Measurements from ENCODE around the gene SNRNP200.
A peak's percentile ranks its signal among the peaks of the same experiment; 100 is the strongest.

The SNRNP200 gene

GRCh38 chr2:96265349-96265839, 40.0 kb downstream of the SNRNP200 start:
- peak overlapping the region; percentile 68 to 97 (median 95) for H3K9ac ChIP-seq (ENCODE audit: low read length in 5 of 5)
- peak overlapping the region; percentile 93 for H3K27ac ChIP-seq (ENCODE audit: low read depth, low read length)
- H3K4me3 ChIP-seq (ENCODE audit: low read depth in 1 of 5, low read length in 5 of 5): peak overlapping the region; percentile 44 to 96 (median 82)
- peaks cover 10 to 54% (median 43%) of the 10 kb centered on the region in 5 donors for H3K4me1 ChIP-seq (ENCODE audit: control insufficient read depth in 5 of 5, insufficient read depth in 5 of 5, low read length in 5 of 5)
- peaks cover 3 to 49% (median 29%) of the 10 kb centered on the region in 5 donors for H3K36me3 ChIP-seq (ENCODE audit: control insufficient read depth in 5 of 5, insufficient read depth in 5 of 5, low read length in 5 of 5)
- no peaks in the 10 kb centered on the region for H3K9me3 ChIP-seq (ENCODE audit: control insufficient read depth in 5 of 5, low read length in 5 of 5)
- no peaks in the 10 kb centered on the region for H3K27me3 ChIP-seq (ENCODE audit: control insufficient read depth in 5 of 5, insufficient read depth in 4 of 5, low read length in 5 of 5)

DNA sequence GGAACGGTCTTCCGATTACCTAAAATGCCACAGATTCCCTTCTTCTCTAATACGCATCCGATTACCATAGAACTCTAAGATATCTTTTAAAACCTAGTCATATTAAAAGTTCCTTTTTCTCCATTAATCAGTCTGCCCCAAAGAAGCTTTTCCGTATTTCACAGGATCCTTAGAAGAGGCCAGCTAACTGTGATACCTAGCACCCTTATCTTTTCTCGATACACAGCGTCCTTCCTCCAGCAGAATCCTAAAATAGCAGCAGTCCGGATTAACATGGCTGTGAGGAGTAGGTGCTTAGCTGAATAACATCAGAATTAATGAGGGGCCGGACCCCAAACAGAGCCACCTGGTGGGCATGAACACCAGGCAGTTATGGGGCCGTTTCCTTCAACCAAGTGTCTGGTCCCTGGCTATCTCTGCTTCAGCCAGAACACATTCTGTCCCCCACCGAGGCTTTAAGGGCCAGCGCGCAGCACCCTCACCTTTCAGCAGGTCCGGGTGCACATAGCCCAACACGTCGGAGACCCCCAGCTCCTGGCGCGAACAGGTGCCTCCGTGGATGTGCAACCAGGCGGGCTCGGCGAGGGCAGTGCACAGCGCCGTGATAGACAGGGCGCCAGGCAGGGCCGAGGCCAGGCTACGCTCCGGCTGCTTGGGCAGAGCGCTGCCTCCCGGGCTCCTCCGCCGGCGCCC, 40.5 kb downstream of the SNRNP200 start:
- Histone ChIP-seq H3K4me3 (ENCODE audit: low read depth in 1 of 5, low read length in 5 of 5) (peak overlapping the region; percentile 70 to 96 (median 82)), H3K36me3 (ENCODE audit: control insufficient read depth in 5 of 5, insufficient read depth in 5 of 5, low read length in 5 of 5) (peaks cover 3 to 44% (median 29%) of the 10 kb centered on the region in 5 donors), H3K27me3 (ENCODE audit: control insufficient read depth in 5 of 5, insufficient read depth in 4 of 5, low read length in 5 of 5) (no peaks in the 10 kb centered on the region), H3K9me3 (ENCODE audit: control insufficient read depth in 5 of 5, low read length in 5 of 5) (no peaks in the 10 kb centered on the region), H3K9ac (ENCODE audit: low read length in 5 of 5) (peak overlapping the region; percentile 68 to 97 (median 95)), H3K27ac (ENCODE audit: low read depth, low read length) (peak overlapping the region; percentile 93), H3K4me1 (ENCODE audit: control insufficient read depth in 5 of 5, insufficient read depth in 5 of 5, low read length in 5 of 5) (peaks cover 13 to 60% (median 49%) of the 10 kb centered on the region in 5 donors)

DNA sequence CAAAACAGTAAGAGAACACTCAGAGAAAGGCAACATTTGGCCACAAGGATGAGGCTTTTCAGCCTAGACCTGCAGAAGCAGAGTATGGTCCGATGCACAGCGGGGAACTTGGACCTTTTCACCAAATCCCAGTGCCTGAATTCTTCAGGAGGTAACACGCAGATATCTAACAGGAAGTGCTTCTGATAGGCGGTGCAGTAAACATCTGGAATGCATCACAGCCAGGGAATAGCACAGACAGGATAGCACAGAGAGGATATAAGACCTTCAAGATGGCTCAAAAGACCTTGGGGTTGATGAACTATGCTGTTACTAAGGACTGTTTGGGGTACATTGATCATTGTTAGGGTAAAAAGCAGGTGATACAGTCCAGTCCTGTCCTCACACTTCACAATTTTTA, 41.3 kb downstream of the SNRNP200 start:
- Histone ChIP-seq H3K9ac (ENCODE audit: low read length in 5 of 5) (peak overlapping the region in 4 of 5 donors; percentile 89 to 97 (median 96)), H3K27ac (ENCODE audit: low read depth, low read length) (peak overlapping the region; percentile 93), H3K9me3 (ENCODE audit: control insufficient read depth in 5 of 5, low read length in 5 of 5) (no peaks in the 10 kb centered on the region), H3K27me3 (ENCODE audit: control insufficient read depth in 5 of 5, insufficient read depth in 4 of 5, low read length in 5 of 5) (no peaks in the 10 kb centered on the region), H3K36me3 (ENCODE audit: control insufficient read depth in 5 of 5, insufficient read depth in 5 of 5, low read length in 5 of 5) (peaks cover 3 to 38% (median 24%) of the 10 kb centered on the region in 5 donors), H3K4me3 (ENCODE audit: low read depth in 1 of 5, low read length in 5 of 5) (peak overlapping the region; percentile 70 to 96 (median 82)), H3K4me1 (ENCODE audit: control insufficient read depth in 5 of 5, insufficient read depth in 5 of 5, low read length in 5 of 5) (peaks cover 19 to 67% (median 56%) of the 10 kb centered on the region in 5 donors)

DNA sequence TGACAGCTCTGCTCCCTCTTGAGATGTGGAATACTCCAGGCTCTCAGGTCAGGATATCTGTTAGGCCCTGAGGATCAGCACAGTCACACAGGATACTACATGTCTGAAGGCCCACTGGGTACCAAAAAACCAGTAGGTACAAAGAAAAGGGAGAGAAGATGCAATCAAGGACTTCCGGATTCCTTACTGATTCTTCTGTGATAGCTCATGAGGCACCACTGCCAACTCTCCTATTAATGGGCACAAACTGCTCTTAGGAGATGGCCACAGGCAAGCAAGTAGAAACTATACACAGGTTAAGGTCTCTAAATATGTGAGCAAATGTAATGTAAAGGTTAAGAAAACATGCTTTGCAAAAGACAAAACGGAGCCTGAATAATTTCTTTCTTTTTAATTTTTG, 43.0 kb downstream of the SNRNP200 start:
- Histone ChIP-seq H3K27ac (ENCODE audit: low read depth, low read length) (no peak overlapping the region), H3K9me3 (ENCODE audit: control insufficient read depth in 5 of 5, low read length in 5 of 5) (no peaks in the 10 kb centered on the region), H3K4me1 (ENCODE audit: control insufficient read depth in 5 of 5, insufficient read depth in 5 of 5, low read length in 5 of 5) (peaks cover 28 to 80% (median 72%) of the 10 kb centered on the region in 5 donors), H3K4me3 (ENCODE audit: low read depth in 1 of 5, low read length in 5 of 5) (no peak overlapping the region), H3K9ac (ENCODE audit: low read length in 5 of 5) (no peak overlapping the region), H3K36me3 (ENCODE audit: control insufficient read depth in 5 of 5, insufficient read depth in 5 of 5, low read length in 5 of 5) (peaks cover 0 to 23% (median 11%) of the 10 kb centered on the region in 5 donors), H3K27me3 (ENCODE audit: control insufficient read depth in 5 of 5, insufficient read depth in 4 of 5, low read length in 5 of 5) (no peaks in the 10 kb centered on the region)

DNA sequence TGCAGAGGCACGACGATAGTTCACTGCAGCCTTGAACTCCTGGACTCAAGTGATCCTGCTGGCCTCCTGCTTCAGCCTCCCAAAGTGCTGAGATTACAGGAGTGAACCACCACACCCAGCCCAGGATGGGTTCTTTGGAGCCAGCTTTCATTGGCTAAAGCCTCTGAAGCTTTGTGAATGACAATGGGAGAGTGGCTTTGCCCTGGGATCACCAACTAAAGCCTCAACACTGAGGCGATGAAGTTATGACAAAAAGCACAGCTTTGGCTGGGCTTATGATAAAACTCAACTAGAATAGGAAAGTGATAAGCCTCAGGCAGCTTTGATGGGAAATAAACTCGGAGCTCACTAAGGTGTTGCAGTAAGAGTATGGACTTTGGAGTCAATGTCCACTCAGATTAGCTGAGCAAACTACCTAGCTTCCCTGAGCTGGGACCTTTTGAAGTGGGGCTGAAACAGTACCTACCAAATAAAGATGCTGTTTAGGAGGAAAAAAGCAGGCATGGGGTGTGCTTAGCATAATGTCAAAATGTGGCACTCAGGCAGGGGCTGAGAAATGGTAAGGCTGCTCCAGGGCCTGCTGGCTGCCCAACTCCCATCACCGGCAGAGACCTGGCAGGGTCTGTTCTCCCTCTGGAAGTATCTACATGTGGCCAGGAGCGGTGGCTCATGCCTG, 43.9 kb downstream of the SNRNP200 start:
- no peaks in the 10 kb centered on the region for H3K9me3 ChIP-seq (ENCODE audit: control insufficient read depth in 5 of 5, low read length in 5 of 5)
- no peak overlapping the region for H3K4me3 ChIP-seq (ENCODE audit: low read depth in 1 of 5, low read length in 5 of 5)
- H3K27me3 ChIP-seq (ENCODE audit: control insufficient read depth in 5 of 5, insufficient read depth in 4 of 5, low read length in 5 of 5): no peaks in the 10 kb centered on the region
- peak overlapping the region in 4 of 5 donors; percentile 42 to 63 (median 58) for H3K9ac ChIP-seq (ENCODE audit: low read length in 5 of 5)
- peak overlapping the region; percentile 94 for H3K27ac ChIP-seq (ENCODE audit: low read depth, low read length)
- H3K4me1 ChIP-seq (ENCODE audit: control insufficient read depth in 5 of 5, insufficient read depth in 5 of 5, low read length in 5 of 5): peaks cover 28 to 79% (median 69%) of the 10 kb centered on the region in 5 donors
- H3K36me3 ChIP-seq (ENCODE audit: control insufficient read depth in 5 of 5, insufficient read depth in 5 of 5, low read length in 5 of 5): peaks cover 0 to 22% (median 11%) of the 10 kb centered on the region in 5 donors

DNA sequence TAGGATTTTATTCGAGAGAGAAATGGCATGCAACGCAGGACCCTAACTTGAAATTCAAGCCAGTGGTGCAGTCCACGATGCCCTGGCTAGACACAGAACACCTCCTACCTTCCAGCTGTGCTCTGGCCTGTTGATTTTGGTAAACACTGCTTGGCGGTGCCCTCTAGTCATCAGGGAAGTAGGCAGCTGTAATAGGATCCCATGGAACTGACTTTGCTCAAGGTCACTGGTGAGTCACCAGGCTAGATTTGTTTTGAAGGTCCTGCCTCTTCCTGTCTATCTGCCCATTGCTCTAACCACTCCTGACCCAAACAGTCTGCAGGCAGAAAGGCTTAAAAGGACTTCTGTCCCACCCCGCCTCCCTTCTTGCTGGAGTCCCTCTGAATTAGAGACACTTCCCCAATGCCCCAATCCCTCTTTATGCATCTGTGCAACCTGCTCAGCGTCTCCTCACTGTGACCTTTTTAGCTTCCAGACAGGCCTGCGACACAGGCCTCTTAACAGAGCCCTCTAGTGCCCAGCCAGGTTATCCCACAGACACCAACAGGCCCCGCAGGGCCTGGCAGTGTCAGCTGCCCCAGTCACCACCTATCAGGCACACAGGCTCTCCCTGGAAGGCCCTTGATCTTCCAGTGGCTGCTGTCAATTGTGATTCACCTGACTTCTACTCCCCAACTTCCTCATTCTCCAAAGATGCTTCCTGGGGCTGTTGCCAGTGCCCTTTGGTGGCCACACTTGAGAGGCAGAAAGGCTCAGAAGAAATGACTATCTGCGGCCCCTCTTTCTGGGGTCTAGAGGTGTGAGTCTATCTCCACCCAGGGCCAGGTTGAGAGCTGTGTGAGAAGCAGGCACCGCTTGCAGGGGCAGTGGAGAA, 44.7 kb downstream of the SNRNP200 start:
- Histone ChIP-seq H3K27me3 (ENCODE audit: control insufficient read depth in 5 of 5, insufficient read depth in 4 of 5, low read length in 5 of 5) (no peaks in the 10 kb centered on the region), H3K9me3 (ENCODE audit: control insufficient read depth in 5 of 5, low read length in 5 of 5) (no peaks in the 10 kb centered on the region), H3K27ac (ENCODE audit: low read depth, low read length) (peak overlapping the region; percentile 94), H3K9ac (ENCODE audit: low read length in 5 of 5) (peak overlapping the region; percentile 48 to 63 (median 57)), H3K36me3 (ENCODE audit: control insufficient read depth in 5 of 5, insufficient read depth in 5 of 5, low read length in 5 of 5) (peaks cover 0 to 27% (median 11%) of the 10 kb centered on the region in 5 donors), H3K4me3 (ENCODE audit: low read depth in 1 of 5, low read length in 5 of 5) (peak overlapping the region in 4 of 5 donors; percentile 20 to 47 (median 35)), H3K4me1 (ENCODE audit: control insufficient read depth in 5 of 5, insufficient read depth in 5 of 5, low read length in 5 of 5) (peaks cover 28 to 79% (median 68%) of the 10 kb centered on the region in 5 donors)

- Histone ChIP-seq H3K27ac (ENCODE audit: low read depth, low read length) (peak overlapping the region; percentile 94), H3K4me1 (ENCODE audit: control insufficient read depth in 5 of 5, insufficient read depth in 5 of 5, low read length in 5 of 5) (peaks cover 33 to 83% (median 69%) of the 10 kb centered on the region in 5 donors), H3K4me3 (ENCODE audit: low read depth in 1 of 5, low read length in 5 of 5) (peak overlapping the region in 2 of 5 donors; percentile 4 to 18), H3K9me3 (ENCODE audit: control insufficient read depth in 5 of 5, low read length in 5 of 5) (no peaks in the 10 kb centered on the region), H3K27me3 (ENCODE audit: control insufficient read depth in 5 of 5, insufficient read depth in 4 of 5, low read length in 5 of 5) (no peaks in the 10 kb centered on the region), H3K9ac (ENCODE audit: low read length in 5 of 5) (peak overlapping the region in 4 of 5 donors; percentile 47 to 73 (median 60)), H3K36me3 (ENCODE audit: control insufficient read depth in 5 of 5, insufficient read depth in 5 of 5, low read length in 5 of 5) (peaks cover 3 to 38% (median 20%) of the 10 kb centered on the region in 5 donors)
Measured at GRCh38 chr2:96259497-96259921, 45.8 kb downstream of the SNRNP200 start.

DNA sequence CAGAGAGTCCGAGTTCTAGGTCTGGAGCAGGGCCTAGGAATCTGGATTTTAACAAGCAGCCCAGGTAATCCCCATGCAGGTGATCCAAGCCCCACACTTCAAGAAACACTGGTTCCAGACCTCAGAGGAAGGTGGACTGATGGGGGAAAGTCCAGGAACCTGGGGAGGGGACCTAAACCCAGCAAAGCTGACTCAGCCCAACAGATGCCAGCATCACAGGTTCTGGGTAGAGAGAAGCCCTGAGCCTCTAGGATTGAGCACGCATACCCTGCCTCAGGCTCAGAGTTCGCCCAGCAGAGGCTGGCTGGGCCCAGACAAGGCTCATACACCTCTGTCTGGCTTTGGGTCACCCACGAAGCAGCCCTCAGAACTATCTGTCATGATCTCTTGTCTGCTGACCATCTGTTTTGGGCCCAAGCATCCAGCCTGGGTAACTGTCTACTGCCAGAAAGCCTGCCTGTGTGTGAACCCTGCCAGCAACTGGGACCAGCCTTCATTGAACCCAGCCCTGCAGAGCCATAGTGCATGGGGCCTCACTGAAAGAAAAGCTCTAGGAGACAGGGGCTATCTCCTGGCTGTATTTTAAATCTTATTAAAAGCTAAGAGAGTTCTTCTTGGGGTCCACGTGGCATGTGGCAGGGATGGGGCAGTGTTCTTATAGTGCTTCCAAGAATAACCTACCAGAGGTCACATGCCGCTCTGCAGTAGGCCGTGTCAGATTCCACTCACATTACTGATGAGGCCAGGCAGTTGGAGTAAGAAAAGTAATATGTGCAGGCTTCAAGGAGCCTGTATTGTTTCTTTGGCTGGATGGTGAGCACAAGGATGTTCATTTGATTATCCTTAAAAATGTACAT, 47.0 kb downstream of the SNRNP200 start:
- H3K4me1 ChIP-seq (ENCODE audit: control insufficient read depth in 5 of 5, insufficient read depth in 5 of 5, low read length in 5 of 5): peaks cover 30 to 83% (median 69%) of the 10 kb centered on the region in 5 donors
- peak overlapping the region; percentile 94 for H3K27ac ChIP-seq (ENCODE audit: low read depth, low read length)
- peak overlapping the region in 4 of 5 donors; percentile 48 to 63 (median 53) for H3K9ac ChIP-seq (ENCODE audit: low read length in 5 of 5)
- H3K9me3 ChIP-seq (ENCODE audit: control insufficient read depth in 5 of 5, low read length in 5 of 5): no peaks in the 10 kb centered on the region
- H3K27me3 ChIP-seq (ENCODE audit: control insufficient read depth in 5 of 5, insufficient read depth in 4 of 5, low read length in 5 of 5): no peaks in the 10 kb centered on the region
- H3K36me3 ChIP-seq (ENCODE audit: control insufficient read depth in 5 of 5, insufficient read depth in 5 of 5, low read length in 5 of 5): peaks cover 3 to 41% (median 26%) of the 10 kb centered on the region in 5 donors
- H3K4me3 ChIP-seq (ENCODE audit: low read depth in 1 of 5, low read length in 5 of 5): peak overlapping the region in 1 of 5 donors; percentile 14
